Ishikawa (cell line): ENCODE measurements around the gene HIPK4.

Experiments used
- CEBPB ChIP-seq: IDR thresholded peaks from 2 replicates; pipeline ENCODE4 v1.6.1; 2012
- CREB1 ChIP-seq: IDR thresholded peaks from 2 replicates; pipeline ENCODE4 v1.6.1; 2012; ENCODE audit warnings: low read depth
- EGR1 ChIP-seq: IDR thresholded peaks from 2 replicates; pipeline ENCODE4 v1.6.1; 2012
- EP300 ChIP-seq: IDR thresholded peaks from 2 replicates; pipeline ENCODE4 v1.6.1; 2012; ENCODE audit warnings: borderline replicate concordance
- FOXM1 ChIP-seq: IDR thresholded peaks from 2 replicates; pipeline ENCODE4 v1.6.1; 2012; ENCODE audit warnings: low read depth, borderline replicate concordance
- MAX ChIP-seq: IDR thresholded peaks from 2 replicates; pipeline ENCODE4 v1.6.1; 2012
- NFIC ChIP-seq: IDR thresholded peaks from 2 replicates; pipeline ENCODE4 v1.6.1; 2012
- RAD21 ChIP-seq: IDR thresholded peaks from 2 replicates; pipeline ENCODE4 v1.6.1; 2012; ENCODE audit warnings: low read depth
- REST ChIP-seq: IDR thresholded peaks from 2 replicates; pipeline ENCODE4 v1.6.1; 2012; ENCODE audit warnings: low read depth, mild to moderate bottlenecking
- TAF1 ChIP-seq: IDR thresholded peaks from 2 replicates; pipeline ENCODE4 v1.6.1; 2012; ENCODE audit warnings: low read depth, mild to moderate bottlenecking
- TCF12 ChIP-seq: IDR thresholded peaks from 2 replicates; pipeline ENCODE4 v1.6.1; 2012; ENCODE audit warnings: low read depth
- TEAD4 ChIP-seq: IDR thresholded peaks from 2 replicates; pipeline ENCODE4 v1.6.1; 2012
- USF1 ChIP-seq: IDR thresholded peaks from 2 replicates; pipeline ENCODE4 v1.6.1; 2012
- YY1 ChIP-seq: IDR thresholded peaks from 2 replicates; pipeline ENCODE4 v1.6.1; 2012; ENCODE audit warnings: low read depth
- ZBTB7A ChIP-seq: IDR thresholded peaks from 2 replicates; pipeline ENCODE4 v1.6.1; 2012; ENCODE audit warnings: low read depth

Gene HIPK4

GRCh38 chr19:40419780-40420179 lies 29.8 kb upstream of the HIPK4 start:
- no peak for TF ChIP-seq ZBTB7A

GRCh38 chr19:40419066-40419612 lies 29.2 kb upstream of the HIPK4 start:
- TF ChIP-seq USF1, result no peak
- TF ChIP-seq ZBTB7A, result no peak
- TF ChIP-seq TEAD4, result no peak
- no peak for TF ChIP-seq TCF12
- no peak for TF ChIP-seq NFIC
- no peak for TF ChIP-seq EGR1
- TF ChIP-seq TAF1, result no peak
- no peak for TF ChIP-seq MAX
- TF ChIP-seq CREB1, result no peak
- TF ChIP-seq REST, result no peak
- TF ChIP-seq YY1, result no peak
- no peak for TF ChIP-seq FOXM1
- TF ChIP-seq CEBPB, result no peak
- no peak for TF ChIP-seq RAD21
- no peak for TF ChIP-seq EP300

- no peak for TF ChIP-seq CREB1
Observed at GRCh38 chr19:40418040-40418439, 28.1 kb upstream of the HIPK4 start.

- no peak for TF ChIP-seq NFIC
- TF ChIP-seq REST, result no peak
- TF ChIP-seq ZBTB7A, result no peak
- TF ChIP-seq MAX, result no peak
- TF ChIP-seq USF1, result no peak
- no peak for TF ChIP-seq EP300
- no peak for TF ChIP-seq EGR1
- TF ChIP-seq YY1, result no peak
- TF ChIP-seq TAF1, result no peak
- no peak for TF ChIP-seq TEAD4
- no peak for TF ChIP-seq CEBPB
- no peak for TF ChIP-seq RAD21
- no peak for TF ChIP-seq CREB1
- TF ChIP-seq FOXM1, result no peak
- no peak for TF ChIP-seq TCF12
Observed at GRCh38 chr19:40417643-40417981, 27.6 kb upstream of the HIPK4 start.

- TF ChIP-seq REST (no peak), TEAD4 (no peak), CREB1 (no peak), FOXM1 (no peak), TAF1 (no peak), CEBPB (no peak)
Observed at GRCh38 chr19:40416918-40417642, 27.1 kb upstream of the HIPK4 start.
